ENCODE measurements around the gene FBN2. TPM values are rescaled to one million over a fixed set of nuclear protein-coding genes. Genes with fewer than 3 reads are reported as not detected.

FBN2 gene
- total RNA-seq, 1 experiment from 2014 or later: 0.42 TPM

- Histone ChIP-seq H2AFZ (ENCODE audit: low read depth, low read length, poor library complexity, severe bottlenecking) (no peak overlapping the region), H3K9me3 (ENCODE audit: control insufficient read depth in 1 of 2, insufficient read depth in 1 of 2, low read depth in 1 of 2, low read length in 2 of 2) (no peaks in the 10 kb centered on the region), H3K4me3 (replicated peaks in 1 of 2; ENCODE audit: low read depth in 1 of 2, low read length in 2 of 2) (no peak overlapping the region), H3K79me2 (ENCODE audit: insufficient read depth, low read length) (no peaks in the 10 kb centered on the region), H3K9ac (ENCODE audit: low read length) (no peak overlapping the region), H3K4me2 (ENCODE audit: low read length) (no peak overlapping the region), H3K27ac (ENCODE audit: low read depth, low read length) (no peak overlapping the region), H3K27me3 (ENCODE audit: insufficient read depth, low read length) (no peaks in the 10 kb centered on the region), H3K9me2 (ENCODE audit: insufficient read depth) (no peaks in the 10 kb centered on the region; the same call in 1 of the 2 replicates), H3K4me1 (ENCODE audit: control insufficient read depth in 1 of 2, insufficient read depth in 2 of 2, low read length in 2 of 2) (peaks cover 0 to 9% of the 10 kb centered on the region in 2 experiments; a peak in 2 of 4 replicates), H3K36me3 (ENCODE audit: control insufficient read depth in 1 of 2, insufficient read depth in 2 of 2, low read length in 2 of 2) (no peaks in the 10 kb centered on the region), H4K20me1 (ENCODE audit: insufficient read depth) (no peaks in the 10 kb centered on the region)
- DNase-seq (ENCODE audit: low read depth, low spot score) (no peak), ATAC-seq (no peak)
- CTCF ChIA-PET: no interaction called here
- RAD21 ChIA-PET (ENCODE audit: low non-redundant PET in 1 of 2, low total read pairs in 2 of 2, uncharacterized antibody in 2 of 2, unreplicated experiment in 2 of 2): no interaction called here
- TF ChIP-seq RAD21 (IDR thresholded peaks at IDR 0.05; ENCODE audit: low read depth): no peak
- TF ChIP-seq ZBTB33 (IDR thresholded peaks at IDR 0.05; ENCODE audit: extremely low read depth, insufficient replicate concordance, low read length): no peak
- TF ChIP-seq JUND (IDR thresholded peaks at IDR 0.05): no peak
- no peak for TF ChIP-seq MAX (IDR thresholded peaks at IDR 0.05)
- no peak for TF ChIP-seq TCF7L2 (IDR thresholded peaks at IDR 0.05; ENCODE audit: borderline replicate concordance, extremely low read depth, insufficient read depth, insufficient read length)
- no peak for TF ChIP-seq POLR2A (IDR thresholded peaks at IDR 0.05; ENCODE audit: borderline replicate concordance, extremely low read depth, insufficient read depth, insufficient read length)
- TF ChIP-seq ELF1 (IDR thresholded peaks at IDR 0.05; ENCODE audit: borderline replicate concordance, low read depth): no peak
- no peak for TF ChIP-seq EGR1 (IDR thresholded peaks at IDR 0.05; ENCODE audit: low read depth)
- no peak for TF ChIP-seq CTCF (IDR thresholded peaks at IDR 0.05 in 2 of 3, conservative IDR thresholded peaks at IDR 0.05 in 1 of 3; ENCODE audit: borderline replicate concordance in 1 of 3, insufficient read depth in 1 of 3, low read depth in 2 of 3, low read length in 2 of 3)
- TF ChIP-seq ZFX (IDR thresholded peaks at IDR 0.05): no peak
- TF ChIP-seq SRF (IDR thresholded peaks at IDR 0.05; ENCODE audit: low read depth): no peak
- TF ChIP-seq CEBPB (IDR thresholded peaks at IDR 0.05; ENCODE audit: low read depth): no peak
- TF ChIP-seq CBX3 (IDR thresholded peaks at IDR 0.05; ENCODE audit: low read depth): no peak
- no peak for TF ChIP-seq ATF3 (IDR thresholded peaks at IDR 0.05)
- TF ChIP-seq ZNF274 (IDR thresholded peaks at IDR 0.05; ENCODE audit: low read depth, low read length): no peak
- TF ChIP-seq FOSL1 (IDR thresholded peaks at IDR 0.05; ENCODE audit: low read depth): no peak
- TF ChIP-seq POLR2AphosphoS5 (IDR thresholded peaks at IDR 0.05; ENCODE audit: low read depth, low read length): no peak
- TF ChIP-seq EZH2phosphoT487 (IDR thresholded peaks at IDR 0.05; ENCODE audit: borderline replicate concordance): no peak
- POLR2A ChIA-PET: no interaction called here
- no TSS peak for BruUV-seq (replicated peaks)
- intact Hi-C loops (cut with micrococcal nuclease): no loop called here
These were observed 312.6 kb downstream of the FBN2 start for GRCh38 chr5:128225245-128226030.
